Fibroblast of villous mesenchyme (primary cell): ENCODE data around the gene HOXD9. TPM values are rescaled to one million over a fixed set of nuclear protein-coding genes. Genes with fewer than 3 reads are reported as not detected.

Experiments used
- DNase-seq: peaks from one replicate; pipeline ENCODE4 v3.0.0-alpha.2; 2010; ENCODE audit warnings: low read depth
- H3K4me3 ChIP-seq: 2 replicates; pipeline ENCODE4 v1.5.1; 2011; ENCODE audit warnings: low read depth, mild to moderate bottlenecking, low read length
- total RNA-seq: library from RNA; depleted of rRNA; stranded (reverse); fragments of >200 nt; gene quantifications from 2 replicates; pipeline ENCODE4 v1.2.3, GENCODE V29; 2012
- TF ChIP-seq, protein P1 (sequence below): IDR thresholded peaks from 2 replicates; pipeline ENCODE4 v1.5.1; 2012; ENCODE audit warnings: low read depth, mild to moderate bottlenecking, low read length; ENCODE audit not compliant: insufficient read depth

Gene HOXD9
- total RNA-seq, 1 donor: 11.2 TPM

DNA sequence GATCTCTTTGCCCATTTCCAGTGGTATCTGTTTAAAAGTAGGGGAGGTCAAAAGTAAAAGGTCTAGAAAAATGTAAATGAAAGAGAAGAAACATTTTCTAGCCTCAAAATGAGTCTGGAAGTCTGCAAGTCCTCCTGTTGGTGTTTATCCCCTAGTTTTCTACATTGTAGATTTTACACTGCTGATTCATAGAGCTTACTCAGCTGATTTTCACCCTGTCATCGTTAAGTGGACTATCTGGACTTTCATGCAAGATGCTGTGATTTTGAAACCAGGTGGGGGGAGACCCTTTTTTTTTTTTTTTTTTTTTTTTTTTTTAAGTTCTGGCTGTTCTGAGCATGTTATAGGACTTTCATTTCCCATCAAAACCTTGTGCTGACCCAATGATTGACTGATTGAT lies 44.9 kb downstream of the HOXD9 start:
- H3K4me3 ChIP-seq: no peak overlapping the region
- TF ChIP-seq, protein P1, sequence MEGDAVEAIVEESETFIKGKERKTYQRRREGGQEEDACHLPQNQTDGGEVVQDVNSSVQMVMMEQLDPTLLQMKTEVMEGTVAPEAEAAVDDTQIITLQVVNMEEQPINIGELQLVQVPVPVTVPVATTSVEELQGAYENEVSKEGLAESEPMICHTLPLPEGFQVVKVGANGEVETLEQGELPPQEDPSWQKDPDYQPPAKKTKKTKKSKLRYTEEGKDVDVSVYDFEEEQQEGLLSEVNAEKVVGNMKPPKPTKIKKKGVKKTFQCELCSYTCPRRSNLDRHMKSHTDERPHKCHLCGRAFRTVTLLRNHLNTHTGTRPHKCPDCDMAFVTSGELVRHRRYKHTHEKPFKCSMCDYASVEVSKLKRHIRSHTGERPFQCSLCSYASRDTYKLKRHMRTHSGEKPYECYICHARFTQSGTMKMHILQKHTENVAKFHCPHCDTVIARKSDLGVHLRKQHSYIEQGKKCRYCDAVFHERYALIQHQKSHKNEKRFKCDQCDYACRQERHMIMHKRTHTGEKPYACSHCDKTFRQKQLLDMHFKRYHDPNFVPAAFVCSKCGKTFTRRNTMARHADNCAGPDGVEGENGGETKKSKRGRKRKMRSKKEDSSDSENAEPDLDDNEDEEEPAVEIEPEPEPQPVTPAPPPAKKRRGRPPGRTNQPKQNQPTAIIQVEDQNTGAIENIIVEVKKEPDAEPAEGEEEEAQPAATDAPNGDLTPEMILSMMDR: no peak
- DNase-seq: no peak

DNA sequence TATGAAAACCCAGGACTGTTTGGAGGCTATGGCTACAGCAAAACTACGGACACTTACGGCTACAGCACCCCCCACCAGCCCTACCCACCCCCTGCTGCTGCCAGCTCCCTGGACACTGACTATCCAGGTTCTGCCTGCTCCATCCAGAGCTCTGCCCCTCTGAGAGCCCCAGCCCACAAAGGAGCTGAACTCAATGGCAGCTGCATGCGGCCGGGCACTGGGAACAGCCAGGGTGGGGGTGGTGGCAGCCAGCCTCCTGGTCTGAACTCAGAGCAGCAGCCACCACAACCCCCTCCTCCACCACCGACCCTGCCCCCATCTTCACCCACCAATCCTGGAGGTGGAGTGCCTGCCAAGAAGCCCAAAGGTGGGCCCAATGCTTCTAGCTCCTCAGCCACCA lies 46.7 kb downstream of the HOXD9 start:
- H3K4me3 ChIP-seq: no peak overlapping the region
- DNase-seq: no peak
- TF ChIP-seq, protein P1: no peak

DNA sequence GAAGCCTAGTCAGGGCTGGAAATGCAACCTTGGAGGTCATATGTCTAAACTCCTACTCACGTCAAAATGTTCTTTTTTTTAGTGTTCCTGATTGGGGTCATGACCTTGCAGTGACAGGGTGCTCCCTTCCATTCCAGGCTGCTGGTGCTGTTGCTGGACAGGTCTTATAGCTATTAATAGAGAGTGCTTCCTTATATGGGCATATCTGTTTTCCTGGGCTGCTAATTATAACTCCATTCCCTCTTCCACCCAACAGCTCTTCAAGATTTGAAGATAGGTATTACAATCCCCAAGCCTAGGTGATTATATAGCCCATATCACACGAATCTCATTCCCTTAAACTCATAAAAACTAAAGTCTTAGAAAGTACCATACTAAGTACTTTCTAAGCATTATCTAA lies 47.2 kb downstream of the HOXD9 start:
- TF ChIP-seq, protein P1: no peak

DNA sequence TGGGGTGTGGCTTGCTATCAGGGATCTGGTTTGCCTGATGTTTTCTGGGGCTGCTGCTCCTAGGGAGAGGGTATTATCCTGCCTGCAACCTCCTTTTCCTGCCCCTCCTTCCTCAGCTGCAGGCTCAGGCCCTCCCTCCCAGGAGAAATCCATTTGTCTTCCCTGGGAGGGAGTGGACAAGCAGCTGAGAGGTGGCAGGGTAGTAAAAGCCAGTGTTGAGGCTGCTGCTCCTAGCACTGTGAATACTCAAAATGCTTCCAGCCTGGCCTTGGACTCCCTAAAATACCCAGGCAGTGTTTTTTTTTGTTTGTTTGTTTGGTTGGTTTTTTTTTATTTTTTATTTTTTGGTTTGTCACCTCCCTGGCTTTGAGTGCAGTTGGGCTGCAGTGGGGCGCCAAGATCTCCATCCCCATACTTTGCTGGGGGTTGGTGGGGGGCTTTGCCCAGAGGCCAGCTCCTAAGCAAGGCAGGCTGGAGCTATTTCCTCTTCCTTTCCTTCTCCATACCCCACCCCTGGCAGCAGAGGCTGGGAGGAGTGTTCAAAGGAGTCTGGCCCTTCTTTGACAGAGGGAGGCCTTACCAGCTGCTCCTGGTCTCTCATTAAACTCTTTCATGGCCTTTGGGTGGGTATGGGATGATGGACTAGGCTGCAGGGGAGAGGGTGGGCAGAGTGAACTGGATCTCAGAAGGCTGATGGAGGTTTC lies 48.2 kb downstream of the HOXD9 start:
- TF ChIP-seq, protein P1: no peak
- DNase-seq: no peak
- no peak overlapping the region for H3K4me3 ChIP-seq

More for the DNA sequence above, 47.2 kb downstream of the HOXD9 start:
- no peak overlapping the region for H3K4me3 ChIP-seq
- no peak for DNase-seq

DNA sequence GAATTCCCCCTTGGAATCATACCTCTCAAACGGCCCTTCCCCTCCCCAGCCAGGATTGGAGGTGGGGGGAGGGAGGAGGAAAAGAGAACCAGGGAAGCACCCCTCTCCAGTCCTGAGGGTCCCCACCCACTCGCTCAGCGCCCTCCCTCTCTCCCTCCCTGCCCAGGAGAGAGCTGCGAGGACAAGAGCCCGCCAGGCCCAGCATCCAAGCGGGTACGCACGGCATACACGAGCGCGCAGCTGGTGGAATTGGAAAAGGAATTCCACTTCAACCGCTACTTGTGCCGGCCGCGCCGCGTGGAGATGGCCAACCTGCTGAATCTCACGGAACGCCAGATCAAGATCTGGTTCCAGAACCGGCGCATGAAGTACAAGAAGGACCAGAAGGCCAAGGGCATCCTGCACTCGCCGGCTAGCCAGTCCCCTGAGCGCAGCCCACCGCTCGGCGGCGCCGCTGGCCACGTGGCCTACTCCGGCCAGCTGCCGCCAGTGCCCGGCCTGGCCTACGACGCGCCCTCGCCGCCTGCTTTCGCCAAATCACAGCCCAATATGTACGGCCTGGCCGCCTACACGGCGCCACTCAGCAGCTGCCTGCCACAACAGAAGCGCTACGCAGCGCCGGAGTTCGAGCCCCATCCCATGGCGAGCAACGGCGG lies 49.0 kb downstream of the HOXD9 start:
- H3K4me3 ChIP-seq: no peak overlapping the region
- TF ChIP-seq, protein P1: no peak
- DNase-seq: no peak

DNA sequence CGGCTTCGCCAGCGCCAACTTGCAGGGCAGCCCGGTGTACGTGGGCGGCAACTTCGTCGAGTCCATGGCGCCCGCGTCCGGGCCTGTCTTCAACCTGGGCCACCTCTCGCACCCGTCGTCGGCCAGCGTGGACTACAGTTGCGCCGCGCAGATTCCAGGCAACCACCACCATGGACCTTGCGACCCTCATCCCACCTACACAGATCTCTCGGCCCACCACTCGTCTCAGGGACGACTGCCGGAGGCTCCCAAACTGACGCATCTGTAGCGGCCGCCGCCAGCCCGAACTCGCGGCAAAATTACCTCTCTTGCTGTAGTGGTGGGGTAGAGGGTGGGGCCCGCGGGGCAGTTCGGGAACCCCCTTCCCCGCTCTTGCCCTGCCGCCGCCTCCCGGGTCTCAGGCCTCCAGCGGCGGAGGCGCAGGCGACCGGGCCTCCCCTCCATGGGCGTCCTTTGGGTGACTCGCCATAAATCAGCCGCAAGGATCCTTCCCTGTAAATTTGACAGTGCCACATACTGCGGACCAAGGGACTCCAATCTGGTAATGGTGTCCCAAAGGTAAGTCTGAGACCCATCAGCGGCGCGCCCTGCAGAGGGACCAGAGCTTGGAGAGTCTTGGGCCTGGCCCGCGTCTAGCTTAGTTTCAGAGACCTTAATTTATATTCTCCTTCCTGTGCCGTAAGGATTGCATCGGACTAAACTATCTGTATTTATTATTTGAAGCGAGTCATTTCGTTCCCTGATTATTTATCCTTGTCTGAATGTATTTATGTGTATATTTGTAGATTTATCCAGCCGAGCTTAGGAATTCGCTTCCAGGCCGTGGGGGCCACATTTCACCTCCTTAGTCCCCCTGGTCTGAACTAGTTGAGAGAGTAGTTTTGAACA lies 49.7 kb downstream of the HOXD9 start:
- TF ChIP-seq, protein P1: no peak
- no peak overlapping the region for H3K4me3 ChIP-seq

More for the DNA sequence above, 49.7 kb downstream of the HOXD9 start:
- no peak for DNase-seq
